GM21447 (cell line): Measurements from ENCODE around the gene KLC3.
"Not testable (repeated sequence)": the region's sequence is repeated elsewhere in the genome, so short reads cannot be mapped to it uniquely, and the experiment has no call there.

Source experiments
- ATAC-seq: cut with Tn5 transposase; IDR thresholded peaks from one replicate; pipeline ENCODE4 v1.9.1; 2021; ENCODE audit not compliant: unreplicated experiment

KLC3 gene

DNA sequence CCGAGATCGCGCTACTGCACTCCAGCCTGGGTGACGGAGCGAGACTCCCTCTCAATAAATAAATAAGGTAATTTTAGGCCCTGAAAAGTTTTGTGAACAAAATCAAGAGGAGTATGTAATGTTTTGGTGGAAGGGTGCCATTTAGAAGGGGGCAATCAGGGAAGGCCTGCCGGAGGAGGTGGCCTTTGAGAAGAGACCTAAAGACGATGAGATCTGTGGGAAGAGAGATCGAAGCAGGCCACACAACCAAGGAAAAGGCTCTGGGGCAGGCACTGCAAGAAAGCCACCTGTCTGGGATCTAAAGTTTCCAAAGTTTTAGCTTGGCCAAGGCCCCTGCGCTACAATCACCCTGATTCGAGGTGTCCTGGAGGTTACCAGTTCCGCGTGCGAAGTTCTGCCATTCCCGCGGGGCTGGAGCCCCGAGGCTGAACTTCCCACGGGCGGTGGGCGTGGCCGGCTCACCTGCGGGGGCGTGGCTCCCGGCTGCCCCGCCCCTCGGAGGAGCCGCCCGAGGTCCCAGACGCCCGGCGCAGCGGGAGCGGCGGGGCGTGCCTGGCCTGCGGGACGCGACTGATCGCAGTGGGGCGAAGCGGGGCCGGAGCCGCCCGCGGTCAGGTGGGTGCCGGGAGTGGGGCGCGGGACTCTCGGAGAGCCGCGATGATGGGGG lies at the start of gene KLC3:
TSS of gene KLC3 (plus strand) at position 519 of the 667 bp plus-strand sequence. CDS start 4,792 bp downstream, outside the sequence.
- no peak for ATAC-seq

DNA sequence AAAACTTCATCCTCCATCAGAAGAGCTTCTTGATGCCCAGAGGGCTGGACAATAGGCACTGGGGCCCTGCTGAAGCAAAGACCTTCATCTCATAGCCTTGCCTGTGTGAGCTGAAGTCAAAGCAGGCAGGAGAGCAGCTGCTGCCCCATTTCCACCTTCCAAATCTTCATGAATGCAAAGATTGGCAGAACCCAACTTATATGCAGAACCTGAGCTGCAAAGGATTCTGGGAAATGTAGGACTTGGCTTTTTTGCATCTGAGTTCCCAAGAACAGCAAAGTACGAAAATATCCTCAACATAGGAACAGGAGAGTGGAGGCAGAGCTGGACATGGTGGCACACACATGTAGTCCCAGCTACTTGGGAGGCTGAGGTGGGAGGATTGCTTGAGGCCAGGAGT lies 48.7 kb upstream of the KLC3 start:
- ATAC-seq, result no peak

DNA sequence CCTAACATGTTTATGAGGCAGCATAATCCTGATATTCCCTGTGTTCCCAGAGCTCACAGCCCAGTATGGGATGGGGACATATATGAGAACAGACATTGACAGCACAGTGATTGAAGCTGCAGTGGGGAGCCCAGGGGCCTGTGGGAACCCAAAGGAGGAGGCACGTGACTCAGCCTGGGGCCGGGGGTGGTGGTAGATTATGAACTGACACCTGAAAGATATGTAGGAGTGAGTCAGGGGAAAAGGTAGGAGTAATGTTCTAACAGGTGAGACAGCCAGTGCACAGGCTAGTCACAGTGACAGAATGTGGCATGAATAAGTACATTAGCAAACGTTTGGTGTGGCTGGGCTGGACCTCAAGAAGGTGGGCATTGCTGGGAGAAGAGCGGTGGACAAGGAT lies 46.9 kb upstream of the KLC3 start:
- no peak for ATAC-seq

DNA sequence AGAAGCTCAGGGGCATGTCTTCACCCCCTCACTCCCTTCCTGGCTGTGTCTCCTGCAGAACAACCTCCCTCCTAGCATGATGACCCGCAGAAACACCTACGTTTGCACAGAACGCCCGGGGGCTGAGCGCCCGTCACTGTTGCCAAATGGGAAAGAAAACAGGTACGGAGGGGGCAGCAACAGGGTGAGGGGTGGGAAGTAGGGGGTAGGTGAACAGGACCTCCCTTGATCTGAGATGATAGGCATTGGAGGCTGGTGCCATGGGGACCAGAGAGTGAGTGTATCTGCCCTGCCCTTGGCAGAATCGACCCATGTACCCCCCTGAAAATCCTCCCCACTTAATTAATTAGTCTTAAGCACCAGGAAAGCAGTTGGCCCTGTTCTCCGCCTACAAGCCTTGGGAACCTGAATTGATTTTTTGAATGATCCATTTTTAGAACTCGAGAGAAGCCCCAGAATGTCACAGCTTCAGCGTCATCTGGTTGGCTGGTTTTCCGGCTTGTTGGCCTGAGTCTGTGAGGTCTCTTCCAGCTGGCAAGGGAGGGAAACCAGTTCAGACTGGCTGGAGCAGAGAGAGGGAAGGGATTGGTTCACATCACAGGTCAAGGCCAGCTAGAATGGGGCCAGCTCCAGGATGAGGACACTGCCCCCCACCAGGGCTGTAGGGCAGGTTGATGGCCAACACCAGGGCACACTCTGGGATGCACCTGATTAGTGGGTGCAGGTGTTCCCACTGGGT lies 46.1 kb upstream of the KLC3 start:
- no peak for ATAC-seq

DNA sequence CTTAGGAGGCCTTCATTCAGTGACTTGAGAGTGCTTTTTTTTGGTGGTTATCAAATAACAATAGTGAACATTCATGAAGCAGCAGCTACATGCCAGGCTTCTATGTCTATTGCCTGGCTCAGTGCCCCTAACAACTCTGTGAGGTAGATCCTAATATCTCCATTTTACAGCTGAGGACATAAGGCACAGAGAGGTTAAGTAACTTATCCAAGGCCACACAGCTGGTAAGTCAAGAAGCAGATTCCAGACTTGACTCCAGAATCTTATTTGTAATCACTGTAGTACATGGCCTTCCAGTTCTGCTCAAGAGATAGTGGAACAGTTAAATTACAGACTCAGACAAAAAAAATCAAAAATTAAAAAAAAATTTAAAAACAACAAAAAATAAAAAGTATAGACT lies 44.7 kb upstream of the KLC3 start:
- ATAC-seq, result no peak

DNA sequence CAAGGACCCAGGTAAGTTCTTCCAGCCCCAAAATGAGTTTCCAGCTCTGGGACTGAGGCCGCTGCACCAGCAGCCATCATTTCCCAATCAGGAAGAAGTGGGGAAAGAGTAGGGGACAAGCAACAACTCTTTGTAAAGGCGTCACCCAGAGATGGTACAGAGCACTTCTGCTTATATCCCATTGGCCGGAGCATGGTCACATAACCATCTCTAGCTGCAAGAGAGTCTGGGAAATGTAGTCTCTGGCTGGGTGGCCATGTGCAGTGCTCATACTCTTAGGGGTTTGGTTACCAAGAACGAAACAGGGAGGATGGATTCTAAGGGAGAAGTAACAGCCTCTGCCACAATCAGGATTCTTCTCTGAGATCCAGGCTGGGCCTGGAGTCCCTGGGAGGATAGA lies 44.2 kb upstream of the KLC3 start:
- no peak for ATAC-seq

DNA sequence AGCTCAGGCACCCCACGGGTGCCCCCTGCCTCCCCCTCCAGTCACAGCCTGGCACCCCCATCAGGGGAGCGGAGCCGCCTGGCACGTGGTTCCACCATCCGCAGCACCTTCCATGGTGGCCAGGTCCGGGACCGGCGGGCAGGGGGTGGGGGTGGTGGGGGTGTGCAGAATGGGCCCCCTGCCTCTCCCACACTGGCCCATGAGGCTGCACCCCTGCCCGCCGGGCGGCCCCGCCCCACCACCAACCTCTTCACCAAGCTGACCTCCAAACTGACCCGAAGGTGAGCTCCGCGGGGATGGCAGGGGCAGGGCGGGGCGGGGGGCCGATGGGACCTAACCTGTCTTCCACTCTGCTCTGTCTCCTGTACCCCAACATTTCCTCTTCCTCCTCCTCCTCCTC lies 42.9 kb upstream of the KLC3 start:
- ATAC-seq, result no peak

DNA sequence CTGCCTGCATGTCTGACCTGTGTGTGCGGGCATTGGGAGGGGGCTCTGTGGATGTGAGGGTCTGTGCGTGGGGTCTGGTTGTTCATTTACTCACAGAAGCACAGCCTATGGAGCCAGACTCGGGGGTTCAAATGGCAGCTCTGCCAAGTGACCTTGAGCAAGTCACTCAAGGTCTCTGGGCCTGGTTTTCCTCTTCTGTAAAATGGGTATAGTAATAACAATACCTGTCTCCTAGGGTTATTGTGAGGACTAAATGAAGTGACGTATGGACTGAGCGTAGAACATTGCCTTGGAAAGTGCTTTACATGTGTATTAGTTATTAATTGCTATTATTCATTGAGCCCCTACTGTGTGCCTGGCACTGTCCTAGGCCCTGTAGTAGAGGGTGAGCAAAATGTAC lies 42.3 kb upstream of the KLC3 start:
- no peak for ATAC-seq

DNA sequence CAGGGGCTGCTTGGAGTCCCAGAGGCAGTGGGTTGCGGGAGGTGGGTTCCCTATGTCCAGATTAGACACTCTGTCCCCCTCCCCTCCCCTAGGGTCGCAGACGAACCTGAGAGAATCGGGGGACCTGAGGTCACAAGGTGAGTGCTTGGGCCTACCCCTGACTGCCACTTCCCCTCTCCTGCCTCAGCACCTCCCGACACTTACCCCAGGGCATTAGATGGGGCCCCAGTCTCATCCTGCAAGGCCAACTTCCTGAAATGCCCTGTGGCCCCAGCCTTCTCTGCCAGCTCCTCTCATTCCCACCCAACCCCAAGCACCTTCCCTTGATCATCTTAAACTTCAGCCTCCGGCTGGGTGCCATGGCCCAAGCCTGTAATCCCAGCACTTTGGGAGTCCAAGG lies 40.8 kb upstream of the KLC3 start:
- no peak for ATAC-seq

DNA sequence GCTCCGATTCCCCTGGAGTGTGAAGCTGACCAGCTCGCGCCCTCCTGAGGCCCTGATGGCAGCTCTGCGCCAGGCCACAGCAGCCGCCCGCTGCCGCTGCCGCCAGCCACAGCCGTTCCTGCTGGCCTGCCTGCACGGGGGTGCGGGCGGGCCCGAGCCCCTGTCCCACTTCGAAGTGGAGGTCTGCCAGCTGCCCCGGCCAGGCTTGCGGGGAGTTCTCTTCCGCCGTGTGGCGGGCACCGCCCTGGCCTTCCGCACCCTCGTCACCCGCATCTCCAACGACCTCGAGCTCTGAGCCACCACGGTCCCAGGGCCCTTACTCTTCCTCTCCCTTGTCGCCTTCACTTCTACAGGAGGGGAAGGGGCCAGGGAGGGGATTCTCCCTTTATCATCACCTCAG lies 38.1 kb upstream of the KLC3 start:
- ATAC-seq, result no peak

DNA sequence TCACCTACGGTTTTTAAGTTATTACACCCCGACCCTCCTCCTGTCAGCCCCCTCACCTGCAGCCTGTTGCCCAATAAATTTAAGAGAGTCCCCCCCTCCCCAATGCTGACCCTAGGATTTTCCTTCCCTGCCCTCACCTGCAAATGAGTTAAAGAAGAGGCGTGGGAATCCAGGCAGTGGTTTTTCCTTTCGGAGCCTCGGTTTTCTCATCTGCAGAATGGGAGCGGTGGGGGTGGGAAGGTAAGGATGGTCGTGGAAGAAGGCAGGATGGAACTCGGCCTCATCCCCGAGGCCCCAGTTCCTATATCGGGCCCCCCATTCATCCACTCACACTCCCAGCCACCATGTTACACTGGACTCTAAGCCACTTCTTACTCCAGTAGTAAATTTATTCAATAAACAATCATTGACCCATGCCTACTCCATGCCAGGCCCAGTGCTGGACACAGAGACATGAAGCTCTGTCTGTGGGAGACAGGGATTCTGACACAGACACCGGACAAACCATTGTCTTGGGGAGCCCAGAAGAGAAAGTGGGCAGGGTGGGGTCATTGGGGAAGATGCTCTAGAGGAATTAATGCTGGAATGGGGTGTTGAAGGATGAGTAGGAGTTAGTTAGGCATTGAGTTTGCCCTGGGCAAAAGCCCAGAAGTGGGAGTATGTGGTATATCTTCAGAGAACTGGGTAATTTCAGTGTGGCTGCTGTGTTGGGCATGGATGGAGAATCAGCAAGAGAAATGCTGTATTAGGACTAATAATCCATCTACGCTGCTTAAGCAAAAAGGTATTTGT lies 37.1 kb upstream of the KLC3 start:
- no peak for ATAC-seq

DNA sequence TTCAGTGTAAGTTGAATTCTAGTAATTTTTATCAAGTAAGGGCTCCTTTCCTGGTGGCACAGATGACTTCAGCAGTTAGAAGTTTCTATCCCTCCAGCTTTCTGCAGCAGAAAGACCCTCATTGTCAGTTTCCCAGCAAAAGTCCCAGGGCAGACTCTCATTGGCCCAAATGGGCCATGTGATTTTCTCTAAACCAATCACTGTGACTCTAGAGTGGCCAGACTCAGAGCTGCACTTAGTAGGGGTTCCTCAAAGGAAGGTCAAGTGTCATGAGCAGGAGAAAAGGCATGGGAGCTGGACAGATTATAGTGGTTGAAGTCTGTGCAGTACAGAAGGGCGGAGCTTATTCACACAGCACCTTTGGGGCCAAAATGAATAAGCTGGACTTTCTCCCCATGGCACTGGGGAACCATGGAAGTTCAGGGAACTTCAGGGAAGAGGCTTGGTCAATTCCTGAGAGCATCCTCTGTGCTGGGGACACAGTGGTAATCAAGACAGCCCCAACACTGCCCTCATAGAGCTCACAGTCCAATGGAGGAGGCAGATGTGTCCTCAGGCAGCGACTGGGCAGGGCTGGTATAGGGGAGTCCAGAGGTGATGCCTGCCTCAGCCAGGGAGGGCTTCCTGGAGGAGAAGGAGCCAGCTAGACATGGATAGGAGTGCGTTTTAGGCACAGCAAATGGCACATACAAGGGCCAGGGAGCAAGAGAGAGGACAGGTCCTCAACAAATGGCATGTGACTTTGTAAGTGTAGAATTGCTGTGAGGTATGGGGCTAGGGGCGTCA lies 36.2 kb upstream of the KLC3 start:
- ATAC-seq, result no peak

DNA sequence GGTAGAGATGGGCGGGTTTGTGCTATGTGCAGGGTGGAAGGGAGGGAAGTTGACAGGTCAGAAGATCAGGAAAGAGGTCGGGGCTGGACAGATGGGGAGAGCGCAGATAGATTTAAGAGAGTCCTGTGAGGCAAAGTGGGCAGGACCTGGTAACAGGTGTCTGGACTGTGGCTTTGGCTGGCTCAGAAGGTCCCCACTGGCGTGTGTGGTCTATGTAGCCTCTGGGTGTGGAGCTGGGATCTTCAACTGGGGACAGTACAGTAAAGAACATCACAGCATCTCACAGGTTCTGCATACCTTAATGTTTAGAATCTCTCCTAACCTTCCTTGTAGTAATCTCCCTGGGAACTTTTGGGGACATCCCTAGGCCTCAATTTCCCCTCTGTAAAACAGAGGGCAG lies 35.5 kb upstream of the KLC3 start:
- ATAC-seq, result no peak

DNA sequence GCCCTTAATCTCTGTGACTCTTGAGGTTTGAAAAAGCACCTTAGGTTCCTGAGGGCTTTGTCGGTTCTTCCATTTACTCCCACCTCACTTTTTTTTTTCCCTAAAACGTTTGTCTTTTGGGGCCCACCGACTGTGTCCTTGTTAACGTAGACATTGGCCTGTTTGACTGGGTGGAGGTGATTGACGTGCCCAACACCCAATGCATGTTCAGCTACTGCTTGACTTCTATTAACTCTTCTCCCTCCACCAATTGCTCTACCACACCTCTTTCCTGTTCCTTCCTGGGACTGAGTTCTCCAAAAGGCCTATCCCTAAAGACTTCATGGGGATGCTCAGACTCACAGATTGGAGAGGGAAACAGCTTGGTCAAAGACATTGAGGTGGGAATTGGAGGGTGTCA lies 35.1 kb upstream of the KLC3 start:
- ATAC-seq, result no peak

DNA sequence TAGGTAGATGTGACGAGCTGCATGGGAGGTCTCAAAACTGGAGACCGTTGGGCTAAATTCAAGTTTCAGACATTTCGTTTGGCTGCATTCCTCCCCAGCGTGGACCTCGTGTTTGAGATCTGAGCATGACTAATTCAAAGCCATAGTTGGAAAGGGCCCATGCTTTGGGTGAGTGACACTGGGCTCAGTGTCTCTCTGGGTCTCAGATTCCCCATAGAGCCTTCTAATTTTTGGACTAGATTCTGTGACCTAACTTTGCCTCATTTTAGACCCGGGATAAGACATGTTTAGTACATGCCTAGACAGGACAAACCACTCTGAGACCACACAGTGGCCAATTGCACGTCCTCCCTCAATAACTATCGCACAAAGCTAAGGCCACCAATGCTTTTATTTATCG lies 34.5 kb upstream of the KLC3 start:
- no peak for ATAC-seq

DNA sequence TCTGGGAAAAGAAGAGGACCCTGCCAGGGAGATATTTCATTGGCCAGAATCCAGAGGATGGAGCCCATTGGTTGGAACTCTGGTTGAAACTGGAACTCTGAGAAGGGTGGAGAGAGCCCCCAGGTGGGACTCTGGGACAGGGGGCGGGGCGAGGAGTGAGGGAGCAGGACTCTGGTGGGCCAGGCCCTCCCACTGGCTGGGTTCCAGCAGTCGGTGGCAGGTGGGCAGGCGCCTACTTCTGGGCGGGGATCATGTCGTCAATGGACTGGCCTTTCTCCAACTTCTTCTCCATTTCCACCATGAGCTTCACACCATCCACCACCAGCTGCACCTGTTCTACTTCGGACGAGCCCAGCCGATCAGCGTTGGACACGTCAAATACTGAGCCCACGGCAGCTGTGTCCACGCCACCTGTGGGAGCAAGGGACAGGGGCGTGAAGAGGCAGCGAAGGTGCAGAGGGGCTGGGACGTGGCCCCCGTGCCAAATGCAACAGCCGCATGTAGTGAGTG lies 34.0 kb upstream of the KLC3 start:
- no peak for ATAC-seq

DNA sequence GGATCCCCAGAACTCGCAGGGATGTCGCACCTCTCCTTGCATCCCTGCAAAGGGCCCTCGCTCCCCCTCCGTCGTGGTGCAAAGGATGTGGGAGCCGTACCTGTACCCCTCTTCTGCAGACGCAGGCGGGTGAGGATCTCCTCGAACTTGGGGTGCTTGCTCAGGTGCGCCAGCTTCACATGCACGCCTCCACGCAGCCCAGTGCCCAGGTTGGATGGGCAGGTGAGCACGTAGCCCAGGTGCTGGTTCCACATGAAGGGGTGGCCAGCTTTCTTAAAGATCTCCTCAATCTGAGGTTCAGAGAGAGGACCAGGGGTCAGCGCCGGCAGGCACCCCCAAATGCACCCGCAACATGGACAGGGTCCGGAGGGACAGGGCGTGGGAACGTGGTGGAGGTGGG lies 33.2 kb upstream of the KLC3 start:
- no peak for ATAC-seq

DNA sequence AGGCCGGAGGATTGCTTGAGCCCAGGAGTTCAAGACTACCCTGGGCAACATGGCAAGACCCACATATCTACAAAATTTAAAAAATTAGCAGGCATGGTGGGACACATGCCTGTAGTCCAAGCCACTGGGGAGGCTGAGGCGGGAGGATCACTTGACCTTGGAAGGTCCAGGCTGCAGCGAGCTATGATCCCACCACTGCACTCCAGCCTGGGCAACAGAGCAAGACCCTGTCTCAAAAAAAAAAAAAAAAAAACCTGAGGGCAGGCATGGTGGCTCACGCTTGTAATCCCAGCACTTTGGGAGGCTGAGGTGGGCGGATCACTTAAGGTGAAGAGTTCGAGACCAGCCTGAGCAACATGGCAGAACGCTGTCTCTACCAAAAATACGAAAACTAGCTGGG lies 31.2 kb upstream of the KLC3 start:
- not testable (repeated sequence) for ATAC-seq

DNA sequence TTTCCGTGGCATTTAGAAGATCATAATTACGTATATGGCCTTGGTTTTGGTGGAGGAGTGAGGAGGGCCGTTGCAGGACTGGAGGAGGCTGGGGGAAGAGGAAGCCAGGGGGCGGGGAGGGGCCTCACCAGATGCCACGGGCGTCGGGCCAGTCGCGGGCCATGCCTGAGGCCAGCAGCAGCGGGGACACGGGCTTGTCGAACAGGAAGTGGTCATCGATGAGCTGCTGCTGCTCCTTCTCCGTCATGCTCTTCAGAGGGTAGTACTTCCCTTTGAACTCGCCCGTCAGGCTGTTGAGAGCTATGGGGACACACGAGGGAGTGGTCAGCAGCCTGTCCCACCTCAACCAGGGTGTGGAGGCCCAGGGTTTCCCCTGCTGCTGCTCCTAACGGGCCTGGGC lies 28.9 kb upstream of the KLC3 start:
- no peak for ATAC-seq

DNA sequence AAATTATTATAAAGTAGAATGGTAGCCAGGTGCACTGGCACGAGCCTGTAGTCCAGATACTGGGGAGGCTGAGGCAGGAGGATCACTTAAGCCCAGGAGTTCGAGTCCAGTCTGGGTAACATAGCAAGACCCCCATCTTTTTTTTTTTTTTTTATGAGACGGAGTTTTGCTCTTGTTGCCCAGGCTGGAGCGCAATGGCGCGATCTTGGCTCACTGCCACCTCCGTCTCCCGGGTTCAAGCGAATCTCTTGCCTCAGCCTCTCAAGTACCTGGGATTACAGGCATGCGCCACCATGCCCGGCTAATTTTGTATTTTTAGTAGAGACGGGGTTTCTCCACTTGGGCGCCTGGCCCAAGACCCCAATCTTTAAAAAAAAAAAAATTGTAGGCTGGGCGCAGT lies 28.3 kb upstream of the KLC3 start:
- ATAC-seq, result not testable (repeated sequence)

DNA sequence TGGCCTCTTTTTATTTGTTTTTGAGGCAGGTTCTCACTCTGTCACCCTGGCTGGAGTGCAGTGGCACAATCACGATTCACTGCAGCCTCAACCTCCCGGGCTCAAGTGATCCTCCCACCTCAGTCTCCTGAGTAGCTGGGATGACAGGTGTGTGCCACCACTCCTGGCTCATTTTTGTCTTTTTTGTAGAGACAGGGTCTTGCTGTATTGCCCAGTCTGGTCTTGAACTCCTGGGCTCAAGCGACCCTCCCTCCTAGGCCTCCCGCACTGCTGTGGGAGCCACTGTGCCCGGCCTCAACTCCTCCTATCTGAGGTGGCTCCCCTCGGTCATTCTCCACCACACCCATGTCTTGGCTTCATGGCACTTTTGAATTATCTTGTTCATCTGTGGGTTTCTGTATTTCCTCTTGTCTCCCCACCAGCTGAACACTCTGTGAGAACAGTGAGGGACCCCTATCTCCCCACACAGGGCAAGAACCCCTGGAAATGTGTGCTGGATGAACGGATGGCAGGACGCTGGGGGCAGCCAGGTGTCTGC lies 25.8 kb upstream of the KLC3 start:
- no peak for ATAC-seq
